Measurements from ENCODE around the gene NANOS3. TPM values are rescaled to one million over a fixed set of nuclear protein-coding genes. Genes with fewer than 3 reads are reported as not detected.

NANOS3 gene
- total RNA-seq, 2 donors from 2014 or later = 3.1 to 3.8 TPM

- Mint-ChIP-seq H3K27ac (peak overlapping the region; percentile 85), H3K36me3 (ENCODE audit: insufficient read depth in 2 of 2) (no peaks in the 10 kb centered on the region), H3K27me3 (ENCODE audit: low read depth) (no peaks in the 10 kb centered on the region), H3K4me1 (ENCODE audit: low read depth) (peaks cover 34% of the 10 kb centered on the region), H3K4me3 (peak overlapping the region; percentile 75 to 76), H3K9me3 (no peaks in the 10 kb centered on the region)
- DNase-seq (peak; percentile 99), ATAC-seq (replicated peaks in 1 of 2) (peak; percentile 93 to 94)
Observed at GRCh38 chr19:13880059-13881043, 3.4 kb downstream of the NANOS3 start.

- ATAC-seq (replicated peaks in 1 of 2) = no peak
- Mint-ChIP-seq H3K9me3 (no peaks in the 10 kb centered on the region), H3K36me3 (ENCODE audit: insufficient read depth in 2 of 2) (no peaks in the 10 kb centered on the region), H3K4me3 (peak overlapping the region; percentile 75 to 76), H3K27ac (peak overlapping the region; percentile 57), H3K4me1 (ENCODE audit: low read depth) (peaks cover 34% of the 10 kb centered on the region), H3K27me3 (ENCODE audit: low read depth) (no peaks in the 10 kb centered on the region)
- DNase-seq = no peak
Observed at GRCh38 chr19:13881251-13881691, 4.3 kb downstream of the NANOS3 start.

GRCh38 chr19:13881692-13882418 is 4.9 kb downstream of the NANOS3 start:
- H3K4me1 Mint-ChIP-seq (ENCODE audit: low read depth) = peaks cover 34% of the 10 kb centered on the region
- H3K36me3 Mint-ChIP-seq (ENCODE audit: insufficient read depth in 2 of 2) = no peaks in the 10 kb centered on the region
- ATAC-seq (replicated peaks in 1 of 2) = peak; percentile 31 to 53

GRCh38 chr19:13882419-13882795 is 5.5 kb downstream of the NANOS3 start:
- Mint-ChIP-seq H3K27me3 (ENCODE audit: low read depth) (no peaks in the 10 kb centered on the region), H3K27ac (peak overlapping the region; percentile 65), H3K9me3 (no peaks in the 10 kb centered on the region), H3K36me3 (ENCODE audit: insufficient read depth in 2 of 2) (no peaks in the 10 kb centered on the region), H3K4me3 (peak overlapping the region; percentile 75 to 76), H3K4me1 (ENCODE audit: low read depth) (peaks cover 38% of the 10 kb centered on the region)
- DNase-seq (no peak), ATAC-seq (replicated peaks in 1 of 2) (no peak)

More at GRCh38 chr19:13881692-13882418, 4.9 kb downstream of the NANOS3 start:
- Mint-ChIP-seq H3K27me3 (ENCODE audit: low read depth) (no peaks in the 10 kb centered on the region), H3K4me3 (peak overlapping the region; percentile 75 to 76), H3K27ac (peak overlapping the region; percentile 65), H3K9me3 (no peaks in the 10 kb centered on the region)
- DNase-seq = peak; percentile 55 to 56

GRCh38 chr19:13882836-13883235 is 5.9 kb downstream of the NANOS3 start:
- Mint-ChIP-seq H3K4me3 (no peak overlapping the region), H3K9me3 (no peaks in the 10 kb centered on the region), H3K4me1 (ENCODE audit: low read depth) (peaks cover 41% of the 10 kb centered on the region), H3K27ac (no peak overlapping the region), H3K27me3 (ENCODE audit: low read depth) (no peaks in the 10 kb centered on the region), H3K36me3 (ENCODE audit: insufficient read depth in 2 of 2) (no peaks in the 10 kb centered on the region)
- ATAC-seq (replicated peaks in 1 of 2) (no peak), DNase-seq (peak in 1 of 2 donors; percentile 35)

GRCh38 chr19:13883516-13884064 is 6.7 kb downstream of the NANOS3 start:
- Mint-ChIP-seq H3K27ac (peak overlapping the region; percentile 33), H3K4me1 (ENCODE audit: low read depth) (peaks cover 41% of the 10 kb centered on the region), H3K4me3 (peak overlapping the region in 1 of 2 donors; percentile 23), H3K9me3 (no peaks in the 10 kb centered on the region), H3K27me3 (ENCODE audit: low read depth) (no peaks in the 10 kb centered on the region), H3K36me3 (ENCODE audit: insufficient read depth in 2 of 2) (no peaks in the 10 kb centered on the region)
- DNase-seq (no peak), ATAC-seq (replicated peaks in 1 of 2) (no peak)

- DNase-seq (no peak), ATAC-seq (replicated peaks in 1 of 2) (no peak)
- Mint-ChIP-seq H3K4me3 (no peak overlapping the region), H3K4me1 (ENCODE audit: low read depth) (peaks cover 35% of the 10 kb centered on the region), H3K27ac (no peak overlapping the region), H3K36me3 (ENCODE audit: insufficient read depth in 2 of 2) (no peaks in the 10 kb centered on the region), H3K9me3 (no peaks in the 10 kb centered on the region), H3K27me3 (ENCODE audit: low read depth) (no peaks in the 10 kb centered on the region)
Observed at GRCh38 chr19:13884726-13885591, 8.0 kb downstream of the NANOS3 start.

- ATAC-seq (replicated peaks in 1 of 2) (no peak), DNase-seq (no peak)
- H3K27ac Mint-ChIP-seq = no peak overlapping the region
- peaks cover 28% of the 10 kb centered on the region for H3K4me1 Mint-ChIP-seq (ENCODE audit: low read depth)
- H3K36me3 Mint-ChIP-seq (ENCODE audit: insufficient read depth in 2 of 2) = no peaks in the 10 kb centered on the region
- H3K9me3 Mint-ChIP-seq = no peaks in the 10 kb centered on the region
- H3K4me3 Mint-ChIP-seq = no peak overlapping the region
- H3K27me3 Mint-ChIP-seq (ENCODE audit: low read depth) = no peaks in the 10 kb centered on the region
Observed at GRCh38 chr19:13885826-13886365, 9.0 kb downstream of the NANOS3 start.

GRCh38 chr19:13887018-13887436 is 10.1 kb downstream of the NANOS3 start:
- Mint-ChIP-seq H3K4me3 (peak overlapping the region in 1 of 2 donors; percentile 43), H3K36me3 (ENCODE audit: insufficient read depth in 2 of 2) (no peaks in the 10 kb centered on the region), H3K27me3 (ENCODE audit: low read depth) (no peaks in the 10 kb centered on the region), H3K27ac (no peak overlapping the region), H3K4me1 (ENCODE audit: low read depth) (peaks cover 16% of the 10 kb centered on the region), H3K9me3 (no peaks in the 10 kb centered on the region)
- ATAC-seq (replicated peaks in 1 of 2) (peak; percentile 84 to 85), DNase-seq (peak; percentile 41 to 45)

GRCh38 chr19:13887517-13887916 is 10.6 kb downstream of the NANOS3 start:
- Mint-ChIP-seq H3K27ac (no peak overlapping the region), H3K9me3 (no peaks in the 10 kb centered on the region), H3K27me3 (ENCODE audit: low read depth) (no peaks in the 10 kb centered on the region), H3K36me3 (ENCODE audit: insufficient read depth in 2 of 2) (no peaks in the 10 kb centered on the region), H3K4me3 (peak overlapping the region in 1 of 2 donors; percentile 43), H3K4me1 (ENCODE audit: low read depth) (peaks cover 12% of the 10 kb centered on the region)
- DNase-seq = no peak
- peak; percentile 46 to 48 for ATAC-seq (replicated peaks in 1 of 2)

- Mint-ChIP-seq H3K27me3 (ENCODE audit: low read depth) (no peaks in the 10 kb centered on the region), H3K4me3 (no peak overlapping the region), H3K4me1 (ENCODE audit: low read depth) (peaks cover 7% of the 10 kb centered on the region), H3K9me3 (no peaks in the 10 kb centered on the region), H3K36me3 (ENCODE audit: insufficient read depth in 2 of 2) (no peaks in the 10 kb centered on the region), H3K27ac (no peak overlapping the region)
- DNase-seq (no peak), ATAC-seq (replicated peaks in 1 of 2) (no peak)
Observed at GRCh38 chr19:13888281-13888680, 11.3 kb downstream of the NANOS3 start.

GRCh38 chr19:13890136-13890535 is 13.2 kb downstream of the NANOS3 start:
- no peak overlapping the region for H3K27ac Mint-ChIP-seq
- H3K36me3 Mint-ChIP-seq (ENCODE audit: insufficient read depth in 2 of 2) = no peaks in the 10 kb centered on the region
- H3K27me3 Mint-ChIP-seq (ENCODE audit: low read depth) = no peaks in the 10 kb centered on the region

More at GRCh38 chr19:13890136-13890535, 13.2 kb downstream of the NANOS3 start:
- ATAC-seq (replicated peaks in 1 of 2) (no peak), DNase-seq (no peak)
- Mint-ChIP-seq H3K4me1 (ENCODE audit: low read depth) (peaks cover 7% of the 10 kb centered on the region), H3K4me3 (no peak overlapping the region), H3K9me3 (no peaks in the 10 kb centered on the region)

Data from activated T-cell treated with anti-CD3 and anti-CD28 coated beads, Interleukin-2, amount 50 U/mL, for 72 hours (primary cell).